GM18502 (cell line): ENCODE measurements around the gene COPS4.
"Not testable (repeated sequence)": the region's sequence is repeated elsewhere in the genome, so short reads cannot be mapped to it uniquely, and the experiment has no call there.

Experiments
- ATAC-seq: cut with Tn5 transposase; IDR thresholded peaks from one replicate; pipeline ENCODE4 v1.9.1; 2021; ENCODE audit warnings: mild to moderate bottlenecking; ENCODE audit not compliant: unreplicated experiment, poor library complexity

Gene COPS4

DNA sequence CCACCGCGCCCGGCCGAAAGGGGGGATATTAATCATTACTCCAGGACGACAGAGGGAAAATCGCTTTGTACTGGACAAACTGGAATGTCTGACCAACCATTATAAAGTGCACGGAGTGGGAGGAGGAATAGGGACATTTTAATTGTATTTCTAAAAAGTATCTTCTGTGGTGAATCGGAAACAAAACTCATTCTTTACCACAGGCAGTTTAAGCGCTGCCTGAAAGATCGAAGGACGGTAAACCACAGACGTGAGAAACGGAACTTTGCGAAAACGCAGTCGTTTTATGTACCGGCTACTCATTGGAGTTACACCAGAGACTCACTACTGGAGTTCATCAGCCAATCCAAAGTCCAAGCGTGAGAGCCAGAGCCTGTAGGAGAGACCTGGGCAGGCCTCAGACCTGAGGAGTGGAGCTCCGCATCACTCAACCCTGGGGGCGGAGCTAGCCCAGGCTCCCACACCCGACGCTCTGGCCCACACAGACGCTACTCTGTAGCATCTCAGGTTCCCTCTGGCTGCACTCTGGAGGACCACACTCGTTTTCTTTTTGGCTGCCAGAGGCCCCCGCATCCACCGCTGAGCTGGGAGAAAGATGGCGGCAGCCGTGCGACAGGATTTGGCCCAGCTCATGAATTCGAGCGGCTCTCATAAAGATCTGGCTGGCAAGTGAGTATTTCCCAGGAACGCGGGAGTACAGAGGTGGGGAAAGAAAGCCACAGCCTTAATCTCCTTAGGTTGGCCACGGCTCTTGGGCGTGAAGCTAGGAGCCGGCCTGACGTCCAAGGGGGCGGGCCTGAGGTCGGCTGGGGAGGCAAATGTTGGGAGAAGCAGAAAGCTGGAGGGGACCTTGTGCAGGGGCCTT, at the start of gene COPS4:
Gene COPS4 (plus strand): TSS at position 554 of the 865 bp plus-strand sequence. CDS start 42 bp downstream, at position 596.
- peak; percentile 97 for ATAC-seq

DNA sequence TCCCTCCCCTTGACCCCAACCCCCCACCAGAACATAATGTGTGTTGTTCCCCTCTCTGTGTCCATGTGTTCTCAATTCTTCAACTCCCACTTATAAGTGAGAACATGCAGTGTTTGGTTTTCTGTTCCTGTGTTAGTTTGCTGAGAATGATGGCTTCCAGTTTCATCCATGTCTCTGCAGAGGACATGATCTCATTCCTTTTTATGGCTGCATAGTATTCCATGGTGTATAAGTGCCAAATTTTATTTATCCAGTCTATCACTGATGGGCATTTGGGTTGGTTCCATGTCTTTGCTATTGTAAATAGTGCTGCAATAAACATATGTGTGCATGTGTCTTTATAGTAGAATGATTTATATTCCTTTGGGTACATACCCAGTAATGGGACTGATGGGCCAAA, 47.5 kb upstream of the COPS4 start:
- ATAC-seq = not testable (repeated sequence)

DNA sequence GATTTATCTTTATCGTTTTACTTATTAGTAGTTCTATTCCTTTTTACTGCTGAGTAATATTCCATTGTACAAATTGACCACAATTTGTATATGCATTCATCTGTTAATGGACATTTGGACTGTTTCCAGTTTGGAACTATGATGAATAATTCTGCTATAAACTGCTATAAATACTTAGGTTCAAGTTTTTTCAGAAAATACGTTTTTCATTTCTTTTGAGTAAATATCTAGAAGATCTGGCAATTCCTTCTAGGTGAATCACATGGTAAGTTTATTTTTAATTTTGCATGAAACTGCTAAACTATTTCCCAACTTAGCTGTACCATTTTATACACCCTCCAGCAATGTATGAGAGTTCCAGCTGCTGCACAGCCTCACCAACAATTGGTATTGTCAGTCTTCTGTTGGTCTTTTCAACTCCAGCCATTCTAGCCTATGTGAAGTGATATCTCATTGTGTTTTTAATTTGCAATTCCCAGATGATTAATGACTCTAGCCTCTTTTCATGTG, 46.6 kb upstream of the COPS4 start:
- no peak for ATAC-seq

DNA sequence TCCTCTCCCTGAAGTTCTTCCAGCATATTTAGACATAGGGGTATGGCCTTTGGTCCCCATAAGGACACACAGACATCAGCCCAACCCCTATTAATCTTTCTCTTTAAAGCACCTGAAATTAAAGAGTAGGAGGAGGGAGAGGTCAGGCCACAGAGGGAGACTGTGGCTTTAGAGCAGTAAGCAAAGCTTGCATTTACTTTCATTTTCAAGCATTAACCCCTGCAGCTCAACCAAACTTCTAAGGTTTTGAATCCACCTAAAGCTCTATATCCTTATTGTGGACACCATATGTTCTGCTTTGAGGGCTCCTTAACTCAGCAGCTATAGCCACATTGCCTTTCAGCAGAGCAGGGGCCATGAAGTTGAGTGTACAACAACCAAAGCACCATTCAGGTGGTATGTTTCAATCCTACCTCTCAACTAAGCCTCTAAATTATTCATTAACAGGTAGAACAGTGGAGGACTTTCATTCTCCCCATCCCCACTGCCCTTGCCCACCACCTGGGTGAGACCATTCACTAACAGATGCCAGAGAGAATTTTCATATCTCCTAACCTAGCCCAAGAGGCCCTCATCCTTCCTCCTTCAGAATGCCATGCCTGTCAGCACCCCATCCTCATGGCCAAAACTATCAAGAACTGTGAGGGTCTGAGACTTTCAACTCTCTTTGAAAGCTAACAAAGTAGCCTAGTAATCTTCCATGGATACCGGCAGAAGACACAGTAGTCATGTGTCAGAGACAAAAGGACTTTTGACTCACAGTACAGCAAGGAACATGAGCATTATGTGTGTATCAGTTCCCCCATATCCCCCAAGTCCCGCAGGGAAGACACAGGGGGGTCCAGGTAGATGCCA, 45.2 kb upstream of the COPS4 start:
- peak; percentile 91 for ATAC-seq

DNA sequence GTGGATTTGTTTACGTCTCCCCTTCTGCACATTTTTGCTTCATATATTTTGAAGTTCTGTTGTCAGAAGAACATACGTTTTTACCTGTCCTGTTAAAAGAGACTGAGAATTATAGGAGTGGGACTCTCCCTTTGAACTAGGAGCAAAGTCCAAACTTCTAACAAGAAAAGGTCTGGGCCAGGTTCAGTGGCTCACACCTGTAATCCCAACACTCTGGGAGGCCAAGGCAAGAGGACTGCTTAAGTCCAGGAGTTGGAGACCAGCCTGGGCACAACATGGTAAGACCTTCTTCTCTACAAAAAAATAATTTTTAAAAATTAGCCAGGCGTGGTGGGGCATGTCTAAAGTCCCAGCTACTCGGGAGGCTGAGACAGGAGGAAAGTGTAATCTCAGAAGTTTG, 40.1 kb upstream of the COPS4 start:
- no peak for ATAC-seq

DNA sequence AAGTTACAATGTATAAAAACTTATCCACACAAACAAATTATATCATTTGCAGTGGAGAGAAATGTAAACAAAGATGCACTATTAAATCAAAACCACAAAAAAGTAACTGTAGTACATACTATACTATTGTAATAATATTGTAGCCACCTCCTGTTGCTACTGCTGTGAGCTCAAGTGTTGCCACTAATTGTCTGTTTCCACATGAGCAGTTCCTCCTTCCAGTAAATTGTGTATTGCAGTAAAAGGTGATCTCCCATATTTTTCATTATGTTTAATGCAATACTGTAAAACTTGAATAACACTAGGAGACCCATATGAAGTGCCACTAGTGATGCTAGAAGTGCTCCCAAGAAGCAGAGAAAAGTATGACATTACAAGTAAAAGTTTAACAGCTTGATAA, 36.1 kb upstream of the COPS4 start:
- ATAC-seq = no peak

DNA sequence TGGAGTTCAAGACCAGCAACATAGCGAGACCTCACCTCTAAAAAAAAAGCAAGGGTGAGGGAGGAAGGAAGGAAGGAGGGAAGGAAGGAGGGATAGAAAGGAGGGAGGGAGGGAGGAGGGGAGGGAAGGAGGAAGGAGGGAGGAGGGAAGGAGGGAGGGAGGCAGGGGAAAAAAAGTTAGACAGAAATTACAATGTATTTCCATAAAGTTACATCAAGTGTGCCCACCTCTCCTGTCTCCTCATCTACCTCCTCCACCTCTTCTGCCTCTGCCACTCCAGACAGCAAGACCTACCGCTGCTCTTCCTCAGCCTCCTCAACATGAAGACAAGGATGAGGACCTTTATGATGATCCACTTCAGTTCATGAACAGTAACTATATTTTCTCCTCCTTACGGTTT, 32.7 kb upstream of the COPS4 start:
- ATAC-seq = no peak

DNA sequence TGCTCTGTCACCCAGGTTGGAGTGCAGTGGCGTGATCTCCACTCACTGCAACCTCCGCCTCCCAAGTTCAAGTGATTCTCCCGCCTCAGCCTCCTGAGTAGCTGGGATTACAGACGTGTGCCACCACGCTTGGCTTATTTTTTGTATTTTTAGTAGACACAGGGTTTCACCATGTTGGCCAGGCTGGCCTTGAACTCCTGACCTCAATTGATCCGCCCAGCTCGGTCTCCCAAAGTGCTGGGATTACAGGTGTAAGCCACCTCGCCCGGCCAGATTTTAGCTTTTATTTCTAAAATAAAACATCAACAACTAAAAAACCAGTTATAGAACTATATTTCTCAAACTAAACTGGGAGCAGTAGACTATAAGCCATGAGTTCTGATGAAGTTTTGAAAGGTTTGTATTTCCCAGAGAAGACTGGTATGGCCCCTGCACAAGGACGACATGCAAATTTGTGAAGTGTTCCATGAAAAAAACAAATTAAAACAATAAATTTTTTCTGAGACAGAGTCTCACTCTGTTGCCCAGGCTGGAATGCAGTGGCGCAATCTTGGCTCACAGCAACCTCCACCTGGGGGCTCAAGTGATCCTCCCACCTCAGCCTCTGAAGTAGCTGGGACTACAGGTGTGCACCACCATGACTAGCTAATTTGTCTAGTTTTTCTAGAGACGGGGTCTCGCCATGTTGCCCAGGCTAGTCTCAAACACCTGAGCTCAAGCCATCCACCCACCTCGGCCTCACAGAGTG, 31.8 kb upstream of the COPS4 start:
- ATAC-seq = not testable (repeated sequence)

DNA sequence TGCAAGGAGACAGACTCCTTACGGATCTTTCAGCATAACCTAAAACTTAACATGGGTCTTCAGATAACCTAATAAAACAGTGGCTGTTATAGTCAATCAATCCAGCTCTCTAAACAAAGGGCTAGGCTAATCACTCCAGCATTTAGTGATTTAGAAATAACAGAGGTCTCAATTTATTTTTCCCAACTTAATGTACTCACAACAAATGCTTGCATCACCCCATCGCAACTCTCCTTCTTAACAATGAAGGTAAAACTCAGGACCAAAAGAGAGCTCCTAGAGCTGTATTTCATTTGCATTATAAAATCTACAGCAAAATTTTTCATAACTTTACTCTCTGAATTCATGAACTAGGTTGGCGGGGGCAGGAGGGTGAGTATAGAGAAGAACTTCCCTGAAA, 25.5 kb upstream of the COPS4 start:
- ATAC-seq = no peak

DNA sequence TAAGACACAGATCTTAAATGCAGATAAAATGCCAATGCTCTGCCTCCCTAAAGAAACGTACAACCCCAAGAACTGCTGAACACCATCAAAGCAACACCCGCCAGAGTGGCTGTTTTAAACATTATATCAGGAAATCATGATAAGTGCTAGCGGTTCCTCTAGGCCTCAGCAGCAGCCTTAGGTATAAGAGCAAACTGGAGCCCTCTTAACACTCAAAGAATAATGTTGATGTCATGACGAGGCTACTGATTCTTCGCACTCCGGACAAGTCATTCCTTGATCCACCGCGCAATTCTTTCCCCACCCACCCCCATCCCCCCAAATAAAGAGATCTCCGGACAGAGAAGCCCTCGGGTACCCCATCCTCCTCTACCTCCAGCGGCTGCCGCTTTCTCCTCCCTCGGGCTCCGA, 24.9 kb upstream of the COPS4 start:
- ATAC-seq = no peak

DNA sequence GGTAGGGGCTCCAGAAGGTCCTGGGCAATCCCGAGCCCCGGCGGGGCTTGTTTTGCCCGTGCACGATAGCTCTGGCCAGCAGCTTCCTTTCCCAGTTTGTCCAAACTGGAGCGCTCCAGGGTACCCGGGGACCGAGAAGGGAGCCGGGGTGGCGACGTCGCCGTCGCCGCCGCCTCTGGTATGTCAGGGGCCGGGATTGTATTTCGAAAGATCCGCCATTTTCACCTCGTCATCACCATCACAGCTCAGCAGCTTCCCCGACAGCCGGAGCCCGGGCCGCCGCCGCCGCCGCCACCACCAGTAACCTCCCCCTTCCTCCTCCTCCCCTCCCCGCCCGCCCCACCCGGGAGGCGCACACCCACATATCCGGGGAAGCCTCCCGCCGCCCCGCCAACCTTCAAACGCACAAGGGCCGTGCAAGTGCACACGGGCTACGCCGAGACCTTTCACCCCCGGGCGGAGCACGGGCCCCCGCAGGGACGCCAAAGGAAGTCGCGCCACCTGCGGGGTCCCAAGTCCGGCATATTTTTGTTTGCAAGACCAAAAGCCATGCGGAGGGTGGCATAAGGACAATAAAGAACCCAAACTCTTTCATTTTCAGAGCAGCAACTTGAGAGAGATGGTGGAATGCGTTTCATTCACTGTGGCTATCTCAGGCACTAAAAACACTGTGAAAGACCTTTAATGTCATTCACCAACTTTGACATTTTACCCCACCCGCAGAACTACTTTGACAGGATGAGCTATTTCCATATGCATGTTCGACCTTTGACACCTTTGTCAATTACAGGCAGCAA, 24.3 kb upstream of the COPS4 start, which contains the start of gene LIN54:
Gene LIN54 (minus strand): TSS at position 302 of the 797 bp plus-strand sequence. CDS start 25,979 bp downstream, outside the sequence.
- ATAC-seq = peak; percentile 50

DNA sequence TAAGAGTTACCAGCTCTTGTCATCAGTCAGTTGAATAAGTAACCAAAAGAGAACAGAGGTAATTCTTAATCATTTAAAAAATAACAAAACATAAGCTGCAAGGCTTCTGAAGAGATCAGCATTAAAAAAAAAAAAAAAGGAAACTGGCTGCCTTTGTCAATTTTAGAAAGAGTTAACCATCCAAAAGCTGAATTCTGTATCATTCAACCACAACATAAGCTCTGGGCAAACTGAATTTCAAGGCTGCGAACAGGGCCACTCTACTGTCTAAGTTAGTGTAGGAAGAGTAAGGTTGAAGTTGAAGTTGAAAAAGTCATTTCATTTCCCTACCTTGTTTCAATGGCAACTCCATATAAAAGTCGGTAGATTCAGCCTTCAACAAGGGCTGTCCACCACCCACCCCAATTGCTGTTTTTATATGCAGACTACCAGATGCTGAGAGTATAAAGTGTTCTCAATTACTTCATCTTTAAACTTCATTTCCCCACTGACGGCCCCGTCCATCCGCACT, 23.2 kb upstream of the COPS4 start:
- ATAC-seq = no peak

DNA sequence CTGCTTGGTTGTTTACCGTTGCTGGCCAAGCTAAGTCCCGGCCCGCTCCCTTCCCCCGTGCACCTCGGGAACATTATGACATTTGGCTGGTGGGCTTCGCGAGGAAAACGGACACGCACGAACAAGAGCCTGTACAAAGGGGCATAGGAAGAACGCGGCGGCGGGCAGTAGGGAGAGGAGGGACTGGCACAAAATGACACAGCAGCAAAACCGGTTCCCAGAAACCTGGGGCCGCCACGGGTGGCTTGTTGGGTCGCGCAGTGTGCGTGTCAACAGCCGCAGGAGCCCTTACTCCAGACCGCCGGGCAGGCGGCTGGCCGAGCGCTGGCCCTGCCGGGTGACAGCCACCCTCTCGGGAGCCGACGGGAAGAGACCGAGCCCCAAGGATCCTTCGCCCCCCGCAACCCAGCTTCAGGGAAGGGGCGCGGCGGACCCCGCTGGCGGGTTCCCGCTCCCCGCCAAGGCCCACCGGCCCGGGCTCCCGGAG, 22.7 kb upstream of the COPS4 start:
- peak; percentile 11 for ATAC-seq

DNA sequence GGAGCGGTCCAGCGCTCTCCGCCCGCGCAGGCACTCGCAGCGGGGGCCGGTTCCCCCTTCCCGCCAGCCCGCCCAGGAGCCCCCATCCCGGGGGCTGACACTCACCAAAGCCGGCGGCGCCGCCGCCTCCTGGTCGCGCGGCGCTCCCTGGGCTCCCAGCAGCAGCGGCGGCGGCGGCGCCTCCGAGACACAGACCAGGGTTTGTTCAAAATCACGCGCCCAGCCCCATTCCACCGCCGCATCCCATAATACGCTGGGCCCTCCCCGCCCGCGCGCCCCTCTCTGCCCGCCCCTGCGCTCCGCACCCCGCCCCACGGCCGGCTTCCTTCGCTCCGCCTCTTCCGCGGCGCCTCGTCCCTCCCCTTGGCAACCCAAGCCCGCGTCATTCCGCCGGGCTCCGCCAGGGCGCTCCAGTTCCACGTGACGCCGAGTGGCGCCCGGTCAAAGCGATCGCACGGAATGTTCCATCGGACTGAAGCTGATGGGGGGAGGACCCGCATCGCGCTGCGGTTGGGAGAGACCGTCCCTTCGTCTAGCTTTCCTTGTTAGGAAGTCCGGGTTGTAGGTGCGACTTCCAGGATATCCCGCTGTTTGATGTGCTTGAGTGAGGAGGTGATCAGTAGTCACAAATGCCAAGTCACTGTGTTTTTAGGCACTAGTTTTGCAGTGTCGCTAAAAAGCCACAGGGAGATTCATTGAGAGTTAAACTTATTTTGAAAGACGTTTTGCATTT, 22.1 kb upstream of the COPS4 start:
- peak; percentile 83 for ATAC-seq

DNA sequence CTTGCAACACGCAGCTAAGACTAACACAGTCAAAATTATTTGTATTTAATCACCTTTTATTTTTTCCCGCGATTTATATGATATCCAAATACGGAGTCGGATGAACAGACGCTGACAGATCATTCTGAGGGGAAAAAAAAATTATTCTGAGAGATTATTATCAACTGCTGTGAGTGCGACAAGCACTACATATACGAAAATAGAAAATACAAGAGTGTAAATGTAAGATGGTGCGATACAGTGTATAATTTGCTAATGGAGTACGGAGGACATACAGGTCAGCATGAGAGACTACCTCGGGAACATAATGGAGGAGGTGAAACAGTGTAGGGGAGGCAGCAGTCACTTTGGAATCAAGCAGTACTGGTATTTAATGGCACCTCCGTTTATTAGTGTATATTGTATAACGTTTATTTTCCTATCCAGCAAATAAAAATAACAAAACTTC, 21.5 kb upstream of the COPS4 start:
- ATAC-seq = no peak

DNA sequence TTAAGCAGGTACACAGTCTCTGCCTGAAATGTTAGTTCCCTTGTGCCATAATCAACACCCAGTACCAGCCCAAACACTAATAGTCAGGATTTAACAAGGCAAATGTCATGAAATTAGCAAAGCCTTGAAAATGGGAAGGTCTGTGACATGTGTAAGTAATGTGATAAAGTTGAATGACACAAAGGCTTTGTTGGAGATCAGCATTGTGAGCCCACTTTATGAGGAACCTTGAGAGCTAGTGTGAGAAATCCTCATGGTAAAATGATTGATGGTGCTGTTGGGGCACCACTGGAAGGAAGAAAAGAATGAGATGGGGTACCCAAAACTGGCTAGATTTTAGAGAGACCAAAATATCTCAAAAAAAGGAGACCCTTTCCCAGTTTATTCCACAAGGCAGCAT, 21.1 kb upstream of the COPS4 start:
- ATAC-seq = no peak

DNA sequence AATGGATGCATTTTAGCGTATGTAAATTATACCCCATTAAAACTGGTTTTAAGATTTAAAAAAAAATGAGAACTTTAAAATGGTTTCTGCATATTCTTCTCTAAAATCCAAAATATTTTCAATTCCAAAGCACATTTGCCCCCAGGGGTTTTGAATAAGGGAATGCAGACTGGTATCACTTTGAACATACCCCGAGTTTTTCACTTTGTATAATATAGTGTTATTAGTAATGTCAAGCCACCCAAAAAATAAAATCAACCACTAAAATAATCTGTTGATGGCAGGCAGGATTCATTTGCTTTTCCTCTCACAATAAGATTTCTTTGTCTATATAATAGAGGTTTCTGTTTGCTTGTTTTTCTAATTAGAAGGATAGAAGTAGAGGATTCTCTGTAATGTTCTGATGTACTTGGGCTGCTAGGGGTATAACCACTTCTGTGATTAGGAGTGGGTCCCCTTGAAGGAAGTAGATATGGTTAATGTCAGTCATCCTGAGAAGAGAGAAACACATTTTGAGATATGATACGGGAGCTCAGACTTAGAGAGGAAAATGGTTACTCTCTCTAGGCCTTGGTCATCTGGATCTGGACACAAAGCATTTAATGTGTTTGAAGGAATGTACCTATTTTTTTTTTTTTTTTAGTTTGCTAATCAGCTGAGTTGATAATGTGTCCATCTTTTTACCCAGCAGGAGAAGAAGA, 15.0 kb upstream of the COPS4 start:
- peak; percentile 92 for ATAC-seq
